Kidney epithelial cell (primary cell): ENCODE results near the gene SLC23A1. TPM values are rescaled to one million over a fixed set of nuclear protein-coding genes. Genes with fewer than 3 reads are reported as not detected.
A peak's percentile ranks its signal among the peaks of the same experiment; 100 is the strongest.

Experiments used
- DNase-seq: peaks from one replicate; pipeline ENCODE4 v3.0.0-alpha.2; 2010; ENCODE audit warnings: low read depth
- H3K27me3 ChIP-seq: 2 replicates; pipeline ENCODE4 v1.6.0; 2011; ENCODE audit warnings: low read length; ENCODE audit not compliant: control insufficient read depth, insufficient read depth
- H3K36me3 ChIP-seq: 2 replicates; pipeline ENCODE4 v1.5.1; 2011; ENCODE audit warnings: low read length; ENCODE audit not compliant: control insufficient read depth, insufficient read depth
- H3K4me3 ChIP-seq: 2 replicates; pipeline ENCODE4 v1.5.1; 2011; ENCODE audit warnings: low read depth, mild to moderate bottlenecking, control low read depth, low read length
- CTCF ChIP-seq: IDR thresholded peaks from 2 replicates; pipeline ENCODE4 v1.5.1; 2011; ENCODE audit warnings: mild to moderate bottlenecking, moderate library complexity, low read length, control low read depth, inconsistent platforms; ENCODE audit not compliant: insufficient read depth, poor library complexity, severe bottlenecking
- total RNA-seq: library from RNA; depleted of rRNA; stranded (reverse); fragments of >200 nt; gene quantifications from 2 replicates; pipeline ENCODE4 v1.2.3, GENCODE V29; 2015

The SLC23A1 gene
- total RNA-seq, 1 donor from 2014 or later, result not detected

GRCh38 chr5:139422307-139422893, 39.3 kb upstream of the SLC23A1 start:
- TF ChIP-seq CTCF, result peak; percentile 79
- H3K4me3 ChIP-seq, result no peak overlapping the region
- no peaks in the 10 kb centered on the region for H3K36me3 ChIP-seq
- peak; percentile 26 for DNase-seq
- no peaks in the 10 kb centered on the region for H3K27me3 ChIP-seq

- Histone ChIP-seq H3K36me3 (no peaks in the 10 kb centered on the region), H3K4me3 (no peak overlapping the region), H3K27me3 (no peaks in the 10 kb centered on the region)
- DNase-seq, result no peak
- no peak for TF ChIP-seq CTCF
These were observed 36.4 kb upstream of the SLC23A1 start for GRCh38 chr5:139419226-139420192.

GRCh38 chr5:139418793-139419192, 35.7 kb upstream of the SLC23A1 start:
- DNase-seq, result no peak
- Histone ChIP-seq H3K36me3 (no peaks in the 10 kb centered on the region), H3K27me3 (no peaks in the 10 kb centered on the region), H3K4me3 (no peak overlapping the region)
- TF ChIP-seq CTCF, result no peak

GRCh38 chr5:139417214-139417613, 34.1 kb upstream of the SLC23A1 start:
- no peak for DNase-seq
- Histone ChIP-seq H3K4me3 (no peak overlapping the region), H3K36me3 (no peaks in the 10 kb centered on the region), H3K27me3 (no peaks in the 10 kb centered on the region)
- no peak for TF ChIP-seq CTCF

GRCh38 chr5:139416651-139417050, 33.6 kb upstream of the SLC23A1 start:
- Histone ChIP-seq H3K36me3 (no peaks in the 10 kb centered on the region), H3K4me3 (no peak overlapping the region), H3K27me3 (no peaks in the 10 kb centered on the region)
- no peak for DNase-seq
- no peak for TF ChIP-seq CTCF
